ENCODE measurements around the gene TCAF1. TPM values are rescaled to one million over a fixed set of nuclear protein-coding genes. Genes with fewer than 3 reads are reported as not detected.

The TCAF1 gene
- total RNA-seq, 4 donors from 2014 or later, result 32.7 to 61.2 (median 44.4) TPM

GRCh38 chr7:143884969-143885559 lies 16.9 kb downstream of the TCAF1 start:
- Histone ChIP-seq H3K36me3 (peaks cover 0 to 13% (median 0%) of the 10 kb centered on the region in 3 donors), H3K4me1 (peaks cover 0 to 38% (median 8%) of the 10 kb centered on the region in 4 donors), H3K27ac (peak overlapping the region in 2 of 4 donors; percentile 55 to 70), H3K9me3 (peaks cover 0 to 9% (median 3%) of the 10 kb centered on the region in 4 donors), H3K4me3 (peak overlapping the region; percentile 33 to 55 (median 40)), H3K27me3 (no peaks in the 10 kb centered on the region)
- TF ChIP-seq CTCF (IDR thresholded peaks at IDR 0.05) (no peak), EP300 (IDR thresholded peaks at IDR 0.05) (no peak), POLR2A (IDR thresholded peaks at IDR 0.05) (no peak)
- 7 to 9% methylated on average over 31 to 38 of the region's 38 CpGs for WGBS, 2 donors
- peak in 1 of 2 donors; percentile 41 for DNase-seq (ENCODE audit: low spot score in 2 of 2)

DNA sequence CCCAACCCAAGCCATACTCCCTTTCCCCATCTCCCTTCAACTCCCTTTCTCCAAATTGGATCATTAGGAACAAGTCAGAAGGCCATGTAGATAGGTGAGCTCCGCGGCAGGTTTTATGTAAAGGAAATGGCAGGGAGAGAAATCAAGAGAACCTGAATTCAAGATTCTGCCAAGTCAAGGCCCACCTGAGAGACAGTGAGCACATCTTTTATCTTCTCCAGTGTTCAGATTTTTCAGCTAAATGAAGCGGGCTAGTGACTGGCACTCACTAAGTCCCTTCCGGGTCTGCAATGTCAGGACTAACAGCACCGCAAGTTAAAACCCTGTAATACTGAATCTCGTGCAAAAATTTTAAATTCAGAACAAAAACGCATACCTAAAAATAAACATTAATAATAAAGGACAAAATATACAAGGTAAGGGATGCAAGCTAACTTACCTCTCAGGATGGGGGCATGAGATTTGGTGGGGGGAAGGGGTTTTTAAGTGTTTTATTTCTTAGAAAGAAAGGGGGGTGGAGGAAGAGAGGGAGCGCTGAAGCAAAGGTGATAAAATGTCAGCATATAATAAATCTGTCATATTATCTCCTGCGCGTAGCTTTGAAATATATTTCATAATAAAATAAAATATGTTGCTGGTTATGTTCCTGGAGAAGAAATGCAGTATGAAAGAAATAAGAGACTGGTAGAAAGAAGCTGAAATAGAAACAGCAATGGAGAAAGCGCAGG lies 17.6 kb downstream of the TCAF1 start:
- DNase-seq (ENCODE audit: low spot score in 2 of 2), result no peak
- peaks cover 0 to 6% (median 1%) of the 10 kb centered on the region in 4 donors for H3K9me3 ChIP-seq
- H3K27me3 ChIP-seq, result no peaks in the 10 kb centered on the region
- H3K27ac ChIP-seq, result peak overlapping the region in 2 of 4 donors; percentile 55 to 70
- WGBS, 2 donors, result 45 to 52% methylated on average over 11 of the region's 11 CpGs
- H3K36me3 ChIP-seq, result peaks cover 0 to 7% (median 0%) of the 10 kb centered on the region in 3 donors
- TF ChIP-seq POLR2A (IDR thresholded peaks at IDR 0.05) (no peak), CTCF (IDR thresholded peaks at IDR 0.05) (no peak)
- H3K4me1 ChIP-seq, result peaks cover 0 to 38% (median 8%) of the 10 kb centered on the region in 4 donors
- peak overlapping the region; percentile 33 to 55 (median 40) for H3K4me3 ChIP-seq

DNA sequence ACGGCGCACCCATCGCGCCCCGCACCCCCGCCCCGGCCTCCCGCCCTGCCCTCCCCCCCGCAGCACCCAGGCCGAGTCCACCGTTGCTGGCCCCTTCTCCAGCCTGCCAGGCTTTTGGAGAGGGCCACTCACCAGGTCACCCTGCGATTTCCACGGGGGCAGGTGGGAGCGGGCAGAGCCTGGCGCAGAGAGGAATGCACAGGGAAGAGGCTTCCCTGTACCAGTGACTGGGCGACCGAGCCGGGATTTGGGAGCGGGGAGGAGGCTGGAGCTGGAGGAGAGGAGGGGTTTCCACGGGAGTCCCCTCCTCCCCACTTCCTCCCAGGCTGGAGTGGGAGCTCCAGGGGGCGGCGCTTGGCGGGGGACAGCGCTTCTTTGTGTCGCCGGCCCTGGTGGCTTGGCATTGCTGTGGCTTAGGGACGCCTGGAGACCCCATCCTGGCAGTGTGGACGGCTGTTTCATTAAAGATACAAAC lies 19.3 kb downstream of the TCAF1 start:
- Histone ChIP-seq H3K9me3 (no peaks in the 10 kb centered on the region), H3K36me3 (no peaks in the 10 kb centered on the region), H3K27me3 (no peaks in the 10 kb centered on the region), H3K4me3 (peak overlapping the region; percentile 47 to 73 (median 62)), H3K4me1 (peaks cover 0 to 38% (median 8%) of the 10 kb centered on the region in 4 donors), H3K27ac (peak overlapping the region; percentile 46 to 81 (median 70))
- 1 to 7% methylated on average over 17 to 22 of the region's 28 CpGs for WGBS, 2 donors
- TF ChIP-seq POLR2A (IDR thresholded peaks at IDR 0.05) (no peak), EP300 (IDR thresholded peaks at IDR 0.05) (peak in 1 of 2 donors; percentile 61), CTCF (IDR thresholded peaks at IDR 0.05) (no peak)
- DNase-seq (ENCODE audit: low spot score in 2 of 2), result peak; percentile 34 to 35

GRCh38 chr7:143882020-143882603 lies 19.9 kb downstream of the TCAF1 start:
- WGBS, 2 donors, result 4 to 7% methylated on average over 18 to 21 of the region's 21 CpGs
- no peaks in the 10 kb centered on the region for H3K27me3 ChIP-seq
- no peaks in the 10 kb centered on the region for H3K9me3 ChIP-seq
- no peaks in the 10 kb centered on the region for H3K36me3 ChIP-seq
- peak overlapping the region; percentile 46 to 81 (median 70) for H3K27ac ChIP-seq
- peaks cover 0 to 38% (median 8%) of the 10 kb centered on the region in 4 donors for H3K4me1 ChIP-seq
- peak in 1 of 2 donors; percentile 36 for DNase-seq (ENCODE audit: low spot score in 2 of 2)
- TF ChIP-seq EP300 (IDR thresholded peaks at IDR 0.05) (peak in 1 of 2 donors; percentile 8), POLR2A (IDR thresholded peaks at IDR 0.05) (no peak), CTCF (IDR thresholded peaks at IDR 0.05) (no peak)
- peak overlapping the region; percentile 47 to 73 (median 62) for H3K4me3 ChIP-seq

Measured in tibial nerve (tissue), 4 donors.